NCI-H2029 (cell line): ENCODE results near the gene DHX15.

ENCODE experiments used
- DNase-seq: peaks from one replicate; lab custom pipeline; 2025; lab: John Stamatoyannopoulos, UW

DHX15 gene

DNA sequence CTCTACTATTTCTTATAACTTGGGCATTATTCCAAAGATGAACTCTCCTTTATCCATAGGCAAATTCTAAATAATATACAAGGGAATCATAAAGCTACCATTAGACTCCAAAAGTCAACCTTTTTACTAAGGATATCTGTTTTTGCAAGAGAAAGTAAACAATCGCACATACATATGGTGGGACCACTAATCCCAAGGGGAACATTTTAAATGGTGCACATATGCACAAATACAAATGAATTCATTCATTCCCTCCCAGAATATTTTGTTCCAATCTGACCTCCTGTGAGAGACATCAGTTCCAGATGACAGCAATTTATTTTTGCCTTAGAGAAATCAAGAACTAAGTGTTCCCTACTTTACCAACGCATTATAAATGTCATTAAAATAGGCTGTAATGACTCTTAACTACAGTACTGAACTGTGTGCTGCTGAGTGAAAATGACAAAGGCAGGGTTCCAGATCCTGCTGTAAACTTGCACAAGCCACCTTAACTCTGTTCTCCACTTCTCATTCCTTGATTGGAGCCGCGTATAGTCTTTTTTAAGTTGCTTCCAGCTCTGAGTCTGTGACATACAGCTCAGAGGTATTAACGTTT is 2.0 kb downstream of the DHX15 start:
- DNase-seq = no peak

DNA sequence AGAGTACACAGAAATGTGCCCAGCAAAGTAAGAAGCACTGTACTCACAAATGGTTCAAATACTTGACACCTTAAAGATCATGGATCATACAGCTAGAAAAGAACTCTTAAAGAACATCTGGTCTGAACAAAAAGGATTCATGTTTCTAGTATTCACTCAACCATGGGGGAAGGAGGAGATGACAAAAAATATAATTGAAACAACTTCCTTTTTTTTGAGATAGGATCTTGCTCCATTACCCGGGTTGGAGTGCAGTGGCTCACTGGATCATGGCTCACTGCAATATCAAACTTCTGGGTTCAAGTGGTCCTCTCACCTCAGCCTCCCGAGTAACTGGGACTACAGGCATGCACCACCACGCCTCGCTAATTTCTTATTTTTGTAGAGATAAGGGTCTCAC is 6.0 kb downstream of the DHX15 start:
- DNase-seq = no peak

DNA sequence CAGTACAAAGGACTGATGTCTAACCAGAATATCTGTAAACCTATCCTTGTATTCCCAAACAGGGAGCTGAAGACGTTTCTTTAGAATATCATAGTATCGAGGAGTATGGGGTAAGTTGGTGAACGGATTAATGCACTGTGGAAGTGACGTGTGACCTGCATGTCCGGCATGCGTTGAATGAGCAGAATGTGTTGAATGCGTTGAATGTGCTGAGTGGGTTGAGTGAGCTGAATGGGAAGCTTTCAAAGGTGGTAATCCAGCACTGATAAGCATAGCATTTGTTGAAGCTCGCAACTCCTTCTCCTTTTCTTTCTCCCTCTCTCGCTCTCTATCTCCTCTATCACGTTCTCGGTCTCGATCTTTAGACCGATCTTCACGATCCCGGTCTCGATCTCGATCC is 8.1 kb downstream of the DHX15 start:
- no peak for DNase-seq

DNA sequence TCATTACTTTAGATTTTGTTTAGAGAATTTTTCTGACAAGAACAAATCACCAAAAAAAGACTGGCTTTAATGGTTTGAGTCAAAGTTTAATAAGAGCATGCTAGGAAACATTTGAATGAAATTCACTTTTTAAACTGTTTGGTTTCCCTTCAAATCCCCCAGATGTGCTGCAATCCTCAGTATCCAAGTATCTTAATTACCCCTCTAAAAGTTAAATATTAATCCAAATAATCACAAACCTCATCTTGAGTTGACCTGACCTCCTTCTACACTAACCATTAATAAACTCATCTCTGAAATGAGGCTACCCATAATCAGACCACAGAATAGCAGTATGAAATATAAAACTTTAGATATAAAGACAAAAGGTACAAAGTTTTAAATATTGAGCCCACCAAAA is 10.1 kb downstream of the DHX15 start:
- DNase-seq = no peak

DNA sequence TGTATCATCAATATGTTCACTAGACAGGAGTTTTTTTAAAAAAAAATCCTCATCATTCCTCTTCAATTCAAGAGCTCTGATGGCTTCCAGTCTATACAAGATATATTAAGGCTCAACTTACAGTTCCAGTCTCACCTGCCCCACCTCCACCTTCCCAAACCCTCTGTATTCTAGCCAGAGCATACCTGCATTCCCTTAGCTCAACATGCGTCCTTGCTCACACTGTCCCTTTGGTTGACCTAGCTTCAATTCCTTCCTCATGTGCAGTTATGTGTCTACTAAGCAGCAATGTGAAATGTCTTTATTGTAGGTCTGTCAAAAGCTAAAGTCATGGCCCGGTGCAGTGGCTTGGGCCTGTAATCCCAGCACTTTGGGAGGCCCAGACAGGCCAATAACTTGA is 10.8 kb downstream of the DHX15 start:
- no peak for DNase-seq

DNA sequence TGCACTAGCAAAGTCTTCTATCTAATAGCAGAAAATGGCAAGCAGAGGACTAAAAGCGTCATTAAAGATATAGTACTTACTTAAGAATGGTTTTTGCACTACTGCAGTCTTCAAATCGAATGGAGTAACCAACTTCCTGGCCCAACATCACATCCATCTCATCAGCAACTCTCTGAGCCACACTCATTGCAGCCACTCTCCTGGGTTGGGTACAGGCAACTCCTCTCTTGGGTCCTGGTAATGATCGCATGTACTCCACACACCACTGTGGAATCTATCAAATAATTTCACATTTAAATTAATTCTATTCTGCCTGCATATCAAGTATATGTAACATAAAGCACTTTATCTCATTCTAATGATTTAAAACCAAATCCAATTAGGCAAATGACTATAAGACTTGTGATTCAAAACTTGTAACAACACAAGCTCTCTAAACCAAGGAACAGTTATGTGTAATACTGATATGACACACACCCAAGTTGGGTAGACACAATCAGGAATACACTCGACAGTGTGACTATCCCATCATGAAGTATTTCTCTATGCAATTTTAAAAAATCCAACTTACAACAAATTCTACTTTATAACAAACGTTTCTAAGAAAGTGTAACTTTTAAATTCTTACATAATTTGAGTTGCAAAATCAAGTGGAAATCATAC is 13.6 kb downstream of the DHX15 start:
- no peak for DNase-seq

DNA sequence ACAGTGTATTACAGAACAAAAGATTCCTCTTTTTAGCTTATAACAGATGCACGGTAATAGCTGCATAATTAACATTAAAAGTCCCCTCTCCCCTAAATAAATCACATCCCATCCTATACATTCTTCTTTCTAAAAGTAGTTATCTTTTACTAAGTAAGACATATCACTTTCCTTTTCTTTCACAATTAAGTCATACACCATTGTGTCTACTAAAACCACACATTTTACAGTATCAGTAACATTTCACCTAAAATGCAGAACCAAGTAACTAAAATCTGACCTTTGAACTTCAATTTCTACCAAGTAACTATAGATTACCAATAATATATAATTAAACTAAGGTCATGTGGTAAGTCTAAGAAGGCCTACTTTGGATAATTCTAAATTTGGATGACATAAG is 14.2 kb downstream of the DHX15 start:
- DNase-seq = no peak

DNA sequence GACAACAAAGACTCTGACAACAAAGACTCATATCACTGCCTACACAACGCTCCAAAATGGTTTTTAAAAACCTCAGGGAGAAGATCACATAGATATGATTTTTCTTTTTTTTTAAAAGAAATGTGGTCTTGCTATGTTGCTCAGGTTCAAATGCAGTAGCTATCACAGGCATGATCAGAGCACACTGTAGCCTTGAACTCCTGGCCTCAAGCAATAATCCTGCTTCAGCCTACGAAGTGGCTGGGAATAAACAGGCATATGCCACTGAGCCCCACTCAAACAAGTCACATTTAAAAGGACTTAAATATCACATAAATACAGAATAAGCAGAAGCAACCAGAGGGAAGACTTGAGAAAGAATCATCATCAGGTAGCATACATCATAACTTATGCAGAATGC is 14.7 kb downstream of the DHX15 start:
- DNase-seq = no peak

DNA sequence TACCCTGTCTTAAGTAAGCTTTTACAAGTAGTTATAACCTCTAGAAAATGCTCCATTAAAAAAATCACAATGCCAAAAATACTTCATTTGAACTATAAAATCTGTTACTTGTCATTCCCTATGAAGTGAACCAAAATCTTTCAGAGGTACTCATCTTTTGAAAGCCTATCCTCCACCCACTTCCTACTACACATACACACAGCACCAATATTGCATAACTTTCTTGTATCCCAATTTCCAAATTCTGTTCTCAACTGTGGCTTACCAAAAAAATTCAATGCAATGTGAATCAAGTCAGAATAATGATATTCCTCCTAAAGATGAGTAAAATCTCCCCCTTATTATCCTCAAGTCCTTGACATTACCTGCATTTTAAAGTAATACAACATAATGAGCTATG is 15.9 kb downstream of the DHX15 start:
- DNase-seq = no peak

DNA sequence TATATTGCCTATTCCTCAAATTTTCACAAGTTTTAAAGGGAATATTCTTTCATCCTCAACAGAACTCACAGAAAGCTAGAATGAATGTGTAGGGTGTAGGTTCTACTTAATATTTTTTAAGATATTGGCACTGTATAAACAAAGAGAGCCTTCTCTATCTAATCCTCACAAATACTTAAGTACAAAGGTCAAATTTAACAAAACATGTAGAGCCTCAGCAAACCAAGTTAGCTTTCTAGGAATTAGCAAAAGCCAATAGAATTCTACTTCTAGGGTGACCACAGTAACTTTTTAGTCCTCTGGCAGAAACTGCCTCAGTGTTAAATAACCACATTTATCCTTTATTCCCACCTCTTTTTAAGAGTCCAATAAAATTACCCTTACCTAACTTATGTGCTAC is 19.3 kb downstream of the DHX15 start:
- no peak for DNase-seq

DNA sequence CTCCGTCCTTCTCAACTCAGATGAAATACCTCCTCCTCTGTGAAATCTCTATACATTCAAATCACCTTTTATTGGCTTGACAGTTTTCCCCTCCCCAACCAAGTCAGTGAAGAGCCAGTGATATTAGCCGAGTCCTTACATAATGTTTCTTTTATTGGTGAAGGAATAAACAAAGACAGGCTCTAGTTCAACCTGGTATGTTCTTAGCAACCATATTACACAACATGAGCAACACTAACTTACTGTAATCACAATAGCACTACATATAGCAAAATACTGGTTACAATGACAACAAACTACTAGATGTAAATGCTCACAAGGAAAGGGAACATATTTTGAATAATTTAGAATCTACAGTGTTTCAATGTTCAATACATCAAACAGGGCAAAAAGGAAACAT is 19.9 kb downstream of the DHX15 start:
- DNase-seq = no peak

DNA sequence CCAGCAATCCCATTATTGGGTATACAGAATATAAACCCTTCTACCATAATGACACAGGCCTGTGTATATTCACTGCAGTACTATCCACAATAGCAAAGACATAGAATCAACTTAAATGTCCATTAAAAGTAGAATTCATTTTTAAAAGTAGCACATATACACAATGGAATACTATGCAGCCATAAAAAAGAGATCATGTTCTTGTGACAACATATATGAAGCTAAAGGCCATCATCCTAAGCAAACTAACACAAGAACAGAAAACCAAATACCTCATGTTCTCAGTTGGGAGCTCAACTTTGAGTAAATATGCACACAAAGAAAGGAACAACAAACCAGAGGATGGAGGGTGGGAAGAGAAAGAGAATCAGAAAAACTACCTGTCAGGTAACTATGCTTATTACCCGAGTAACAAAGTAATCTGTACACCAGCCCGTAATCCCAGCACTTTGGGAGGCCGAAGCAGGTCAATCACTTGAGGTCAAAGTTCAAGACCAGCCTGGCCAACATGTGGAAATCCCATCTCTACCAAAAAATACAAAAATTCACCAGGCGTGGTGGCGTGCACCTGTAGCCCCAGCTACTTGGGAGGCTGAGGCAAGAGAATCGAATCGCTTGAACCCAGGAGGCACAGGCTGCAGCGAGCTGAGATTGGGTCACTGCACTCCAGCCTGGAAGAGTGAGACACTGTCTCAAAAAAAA is 22.8 kb downstream of the DHX15 start:
- no peak for DNase-seq

DNA sequence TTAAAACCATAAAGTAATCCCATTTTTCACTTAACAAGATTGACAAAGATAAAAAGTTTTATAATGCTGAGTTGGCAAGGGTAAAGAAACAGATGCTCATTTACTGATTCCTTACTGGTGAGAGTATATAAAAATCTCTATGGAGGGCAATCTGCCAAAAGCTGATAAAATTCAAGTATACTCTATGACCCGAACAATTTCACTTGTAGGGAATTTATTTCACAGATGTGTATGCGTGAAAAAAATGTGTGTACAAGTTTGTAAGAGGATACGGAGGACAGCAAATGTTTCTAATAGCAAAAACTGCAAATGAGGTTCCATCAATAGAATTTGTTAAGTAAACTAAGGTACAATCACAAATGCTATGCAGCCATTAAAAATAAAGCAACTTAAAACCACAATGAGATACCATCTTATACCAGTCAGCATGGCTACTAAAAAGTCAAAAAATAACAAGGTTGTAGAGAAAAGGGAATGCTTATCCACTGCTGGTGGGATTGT is 23.4 kb downstream of the DHX15 start:
- DNase-seq = no peak

DNA sequence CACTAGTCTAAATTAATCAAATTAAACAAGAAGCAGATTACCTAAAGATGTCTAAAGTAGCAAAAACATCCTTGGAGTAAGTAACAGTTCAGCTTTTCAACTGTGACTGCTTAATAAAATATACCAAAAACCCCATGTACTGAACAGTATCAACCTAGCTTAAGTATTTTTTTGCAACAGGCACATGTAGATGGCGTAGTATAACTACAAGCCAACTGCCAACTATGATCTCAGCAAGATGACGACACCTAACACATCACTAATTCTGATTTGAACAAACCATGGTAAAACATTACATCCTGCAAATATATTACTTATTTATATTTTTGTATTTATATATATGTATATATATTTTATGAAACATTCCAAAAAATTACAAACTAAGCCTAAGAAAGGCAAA is 24.5 kb downstream of the DHX15 start:
- DNase-seq = no peak

DNA sequence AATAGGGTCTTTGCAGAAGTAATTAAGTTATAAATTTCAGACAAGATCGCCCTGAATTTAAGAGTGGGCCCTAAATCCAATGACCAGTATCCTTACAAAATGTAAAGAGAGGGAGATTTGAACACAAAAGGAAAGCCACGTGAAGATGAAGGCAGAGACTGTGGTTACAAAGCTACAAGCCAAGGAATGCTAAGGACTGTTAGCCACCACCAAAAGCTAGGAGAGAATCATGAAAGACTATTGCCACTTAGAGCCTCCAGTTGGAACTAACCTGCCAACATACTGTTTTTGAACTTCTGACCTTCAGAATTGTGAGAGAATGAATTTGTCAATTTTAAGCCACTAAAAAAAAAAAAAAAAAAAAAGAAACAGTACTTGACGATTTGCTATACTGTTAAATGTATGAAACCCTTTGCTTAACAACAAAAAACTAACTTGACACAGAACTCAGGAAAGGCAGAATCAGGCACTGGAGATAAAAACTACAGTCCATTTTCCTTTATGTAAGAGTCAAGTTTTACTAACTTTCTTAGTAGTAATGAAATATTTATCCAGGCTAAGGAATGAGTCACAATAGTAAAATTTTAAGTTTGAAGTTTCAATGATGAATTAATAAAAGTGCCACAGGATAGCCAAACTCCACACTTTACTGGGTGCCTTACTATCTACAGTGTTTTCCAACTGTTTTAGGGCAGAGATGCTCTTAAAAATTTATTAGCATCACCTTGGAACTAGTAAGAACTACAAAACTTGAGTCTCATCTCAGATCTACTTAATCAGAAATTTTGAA is 25.1 kb downstream of the DHX15 start:
- no peak for DNase-seq

DNA sequence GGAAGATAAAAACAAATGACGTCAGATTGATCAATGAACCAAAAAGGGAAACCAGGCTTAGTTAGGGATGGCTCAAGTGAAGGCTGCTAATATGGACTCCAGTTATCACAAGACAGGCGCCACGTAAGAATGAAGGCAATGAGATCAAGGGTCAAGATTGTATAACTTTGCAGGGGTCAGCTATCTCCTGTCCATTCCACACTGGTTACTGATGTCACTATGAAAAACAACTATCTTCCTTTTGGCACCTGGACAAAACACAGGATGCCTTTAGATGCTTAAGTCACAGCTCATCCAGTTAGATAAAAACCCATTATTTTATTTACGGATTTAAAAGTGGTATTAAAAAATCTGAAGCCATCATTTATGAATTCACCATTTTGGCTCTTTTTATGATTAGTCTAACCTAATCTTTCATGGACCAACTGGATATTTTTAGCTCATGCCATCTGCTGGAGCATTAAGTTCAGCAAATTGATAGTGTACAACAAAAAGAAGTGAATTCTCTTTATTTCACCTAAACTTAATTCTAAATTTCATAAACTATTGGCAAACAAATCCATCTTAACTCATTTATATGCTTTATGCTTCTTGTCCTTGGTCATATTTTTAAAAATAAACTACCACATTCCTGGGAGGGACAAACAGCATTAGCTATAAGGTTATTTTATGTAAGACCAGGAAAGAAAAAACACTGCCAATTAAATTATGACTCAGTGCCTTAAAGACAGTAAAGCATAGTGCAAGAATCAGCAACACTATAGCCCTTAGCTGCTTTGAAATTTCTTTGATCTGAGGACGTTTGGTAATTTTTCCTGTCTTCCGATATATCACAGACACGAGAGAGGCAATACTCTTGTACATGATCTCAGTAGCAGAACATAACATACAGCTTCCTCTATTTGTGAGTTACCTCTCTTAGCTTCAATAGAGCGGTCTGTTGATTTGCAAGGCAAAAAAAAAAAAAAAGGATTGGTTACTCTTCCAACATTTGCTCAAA is 27.0 kb downstream of the DHX15 start:
- no peak for DNase-seq

DNA sequence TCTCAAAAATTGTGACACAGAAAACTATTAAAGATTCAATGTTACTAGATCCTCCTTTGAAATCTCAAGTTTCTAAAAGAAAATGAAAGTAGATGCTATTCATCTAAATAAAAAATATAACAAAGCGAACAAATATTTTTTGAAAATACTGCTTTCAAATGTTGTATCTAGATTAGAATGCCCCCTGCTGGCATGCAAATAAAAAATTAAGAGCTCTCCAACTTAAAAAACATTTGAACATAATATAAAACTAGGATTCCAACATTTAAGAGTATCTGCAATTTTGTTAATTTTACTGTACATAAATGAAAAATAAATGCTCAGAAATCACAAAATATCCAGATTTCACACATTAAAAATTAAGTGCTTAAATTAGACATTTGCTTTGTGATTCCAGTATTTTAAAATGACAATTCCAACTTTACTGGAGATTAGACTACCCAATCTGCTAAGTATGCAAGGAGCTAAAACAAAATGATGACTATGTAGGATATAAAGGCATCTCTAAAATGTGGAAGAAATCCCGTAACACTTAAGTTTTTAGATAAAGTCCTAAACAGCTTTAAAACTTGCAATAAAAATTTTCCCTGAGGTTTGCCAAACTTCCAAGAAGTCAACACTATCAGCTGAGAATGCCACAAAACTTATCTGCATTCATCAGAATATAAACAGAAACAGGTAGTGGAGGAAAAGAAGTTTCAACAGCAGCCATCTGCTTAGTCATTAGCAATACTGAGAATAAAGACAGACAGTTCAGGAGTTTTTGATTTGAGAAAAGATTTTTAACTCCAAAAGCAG is 32.7 kb downstream of the DHX15 start:
- no peak for DNase-seq

DNA sequence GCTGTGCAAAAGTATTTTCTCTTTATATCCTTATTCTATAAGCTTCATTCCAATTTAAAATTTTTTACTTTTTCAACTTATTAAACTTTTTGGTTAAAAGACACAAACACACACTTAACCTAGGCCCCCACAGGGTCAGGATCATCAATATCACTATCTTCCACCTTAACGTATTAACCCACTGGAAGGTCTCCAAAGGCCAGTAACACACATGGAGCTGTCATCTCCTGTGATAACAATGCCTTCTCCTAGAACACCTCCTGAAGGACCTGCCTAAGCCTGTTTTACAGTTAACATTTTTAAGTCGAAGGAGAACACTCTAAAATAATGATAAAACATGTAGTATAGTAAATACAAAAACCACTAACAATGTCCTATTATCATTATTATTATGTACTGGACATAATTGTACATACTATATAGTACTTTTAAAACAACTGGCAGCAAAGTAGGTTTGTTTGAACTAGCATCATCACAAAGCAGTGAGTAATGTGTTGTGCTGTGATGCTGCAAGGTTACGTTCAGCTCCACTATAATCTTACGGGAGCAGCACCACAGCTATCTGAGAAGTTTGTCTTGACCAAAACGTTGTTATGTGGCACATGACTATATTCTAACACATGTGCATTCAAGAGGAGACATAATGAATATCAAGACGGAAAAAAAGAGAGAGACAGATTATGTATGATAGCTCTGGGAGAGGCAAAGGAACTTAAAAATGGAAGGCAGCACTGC is 33.7 kb downstream of the DHX15 start:
- DNase-seq = no peak

DNA sequence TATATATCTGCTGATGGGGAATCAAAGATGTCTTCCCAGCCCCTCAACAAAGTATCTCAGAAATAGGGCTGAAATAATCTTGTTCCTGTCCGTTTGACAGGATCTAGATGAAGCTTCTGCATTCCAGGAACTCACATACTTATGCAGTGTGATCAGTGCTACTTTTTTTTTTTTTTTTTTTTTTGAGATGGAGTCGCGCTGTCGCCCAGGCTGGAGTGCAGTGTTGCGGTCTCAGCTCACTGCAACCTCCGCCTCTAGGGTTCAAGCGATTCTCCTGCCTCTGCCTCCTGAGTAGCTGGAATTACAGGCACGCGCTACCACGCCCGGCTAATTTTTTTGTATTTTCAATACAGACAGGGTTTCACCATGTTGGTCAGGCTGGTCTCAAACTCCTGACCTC is 36.4 kb downstream of the DHX15 start:
- DNase-seq = no peak
